HG03139 (cell line): ENCODE data around the gene SNX18.

Experiments
- ATAC-seq: cut with Tn5 transposase; IDR thresholded peaks from one replicate; pipeline ENCODE4 v1.9.1; 2021; ENCODE audit not compliant: unreplicated experiment

The SNX18 gene

GRCh38 chr5:54577937-54578653 is 60.5 kb downstream of the SNX18 start:
- ATAC-seq: no peak

- no peak for ATAC-seq
These were observed 62.2 kb downstream of the SNX18 start for GRCh38 chr5:54579591-54580295.

- ATAC-seq: no peak
These were observed 63.6 kb downstream of the SNX18 start for GRCh38 chr5:54580997-54581811.

- ATAC-seq: no peak
These were observed 64.4 kb downstream of the SNX18 start for GRCh38 chr5:54581831-54582548.

GRCh38 chr5:54586336-54586735 is 68.8 kb downstream of the SNX18 start:
- no peak for ATAC-seq

GRCh38 chr5:54589786-54590185 is 72.2 kb downstream of the SNX18 start:
- no peak for ATAC-seq

GRCh38 chr5:54590824-54591223 is 73.3 kb downstream of the SNX18 start:
- no peak for ATAC-seq

GRCh38 chr5:54593779-54594178 is 76.2 kb downstream of the SNX18 start:
- no peak for ATAC-seq

- ATAC-seq: no peak
These were observed 76.6 kb downstream of the SNX18 start for GRCh38 chr5:54594181-54594580.

- no peak for ATAC-seq
These were observed 78.2 kb downstream of the SNX18 start for GRCh38 chr5:54595721-54596120.
